GM12878 (cell line): ENCODE measurements around the gene TPH2. TPM values are rescaled to one million over a fixed set of nuclear protein-coding genes. Genes with fewer than 3 reads are reported as not detected.

Experiments used
- ATAC-seq: fragments of 200-7000 bp; cut with Tn5 transposase; 3 replicates; pipeline ENCODE4 v1.9.1; 2020; ENCODE audit warnings: mild to moderate bottlenecking, moderate library complexity
- BruUV-seq: library from RNA; stranded (reverse); fragments of 400-500 nt; replicated peaks from 2 replicates; lab custom pipeline; 2021; lab: Mats Ljungman, UMichigan
- CTCF ChIA-PET: fragments of 300-600 bp; sonication (Branson Sonifier 250); formaldehyde crosslinking; extraction: SDS; loops from one replicate; lab custom pipeline; 2021; ENCODE audit warnings: inconsistent platforms; lab: Yijun Ruan, JAX
- POLR2A ChIA-PET: fragments of 350-600 bp; formaldehyde crosslinking; extraction: SDS; loops from one replicate; lab custom pipeline; 2021; ENCODE audit warnings: inconsistent platforms; lab: Charles Lee
- RAD21 ChIA-PET: fragments of 300-600 bp; sonication (Branson Sonifier 250); formaldehyde crosslinking; loops from one replicate; lab custom pipeline; 2023; ENCODE audit warnings: antibody characterized with exemption; ENCODE audit not compliant: unreplicated experiment; lab: Charles Lee
- SMC1A ChIA-PET: fragments of 300-600 bp; sonication (Branson Sonifier 250); formaldehyde crosslinking; loops from one replicate; lab custom pipeline; 2023; ENCODE audit not compliant: unreplicated experiment, uncharacterized antibody; lab: Charles Lee
- DNase-seq: peaks from one replicate; pipeline ENCODE4 v3.0.0-alpha.2; 2011; ENCODE audit warnings: low read depth, low spot score
- FAIRE-seq: peaks from 3 replicates; lab custom pipeline; 2011; peaks lifted over from hg19 to GRCh38; lab: Jason Lieb, UNC
- H2AFZ ChIP-seq: 2 replicates; pipeline ENCODE4 v1.6.0; 2011; ENCODE audit warnings: low read depth, low read length, control low read depth; ENCODE audit not compliant: control insufficient read depth
- H3K27ac ChIP-seq: 2 replicates; pipeline ENCODE4 v1.5.1; 2011; ENCODE audit warnings: control low read depth; ENCODE audit not compliant: control insufficient read depth, insufficient read depth
- H3K27me3 ChIP-seq, 2 experiments: replicated peaks in 1 of 2; 2 replicates each; pipeline versions ENCODE4 v1.6.0 to v1.6.1; 2011; ENCODE audit warnings: low read length in 1 of 2; ENCODE audit not compliant: control insufficient read depth in 2 of 2, insufficient read depth in 2 of 2
- H3K36me3 ChIP-seq, 2 experiments: 2 replicates each; pipeline ENCODE4 v1.5.1; 2011; ENCODE audit warnings: low read length in 1 of 2; ENCODE audit not compliant: control insufficient read depth in 2 of 2, insufficient read depth in 2 of 2
- H3K4me1 ChIP-seq: 2 replicates; pipeline ENCODE4 v1.6.1; 2011; ENCODE audit warnings: mild to moderate bottlenecking, low read length, moderate library complexity, mixed read lengths; ENCODE audit not compliant: control insufficient read depth, insufficient read depth
- H3K4me2 ChIP-seq: 2 replicates; pipeline ENCODE4 v1.6.0; 2011; ENCODE audit warnings: control low read depth; ENCODE audit not compliant: control insufficient read depth, insufficient read depth
- H3K4me3 ChIP-seq: fragments of 200-600 bp; sonication (generic); 2 replicates; pipeline ENCODE4 v1.5.1; 2016
- H3K79me2 ChIP-seq: 2 replicates; pipeline ENCODE4 v1.6.0; 2011; ENCODE audit warnings: low read length; ENCODE audit not compliant: control insufficient read depth, insufficient read depth
- H3K9ac ChIP-seq: 2 replicates; pipeline ENCODE4 v1.8.0; 2011; ENCODE audit warnings: low read length, control low read depth, mixed read lengths; ENCODE audit not compliant: control insufficient read depth, insufficient read depth
- H3K9me3 ChIP-seq: replicated peaks from 3 replicates; pipeline ENCODE4 v1.5.1; 2011; ENCODE audit warnings: mild to moderate bottlenecking, low read length; ENCODE audit not compliant: control insufficient read depth, insufficient read depth
- H4K20me1 ChIP-seq: 2 replicates; pipeline ENCODE4 v1.6.0; 2011; ENCODE audit not compliant: control insufficient read depth, insufficient read depth
- JUNB ChIP-seq: IDR thresholded peaks from 2 replicates; pipeline ENCODE4 v1.6.1; 2016; ENCODE audit warnings: antibody characterized with exemption, mild to moderate bottlenecking
- NFYA ChIP-seq: IDR thresholded peaks from 2 replicates; pipeline ENCODE4 v1.6.1; 2011; ENCODE audit warnings: low read depth, mild to moderate bottlenecking, low read length, improper control_type of control experiment, borderline replicate concordance
- PAX8 ChIP-seq: fragments of 450-650 bp; IDR thresholded peaks from 2 replicates; pipeline ENCODE4 v1.6.1; 2017; ENCODE audit warnings: mild to moderate bottlenecking, moderate library complexity
- POLR2A ChIP-seq: IDR thresholded peaks from 2 replicates; pipeline ENCODE4 v1.6.1; 2011; ENCODE audit warnings: low read depth, mild to moderate bottlenecking, low read length
- SMARCA5 ChIP-seq: fragments of 450-650 bp; IDR thresholded peaks from 2 replicates; pipeline ENCODE4 v1.6.1; 2017; ENCODE audit warnings: mild to moderate bottlenecking
- ZNF24 ChIP-seq: fragments of 450-650 bp; IDR thresholded peaks from 2 replicates; pipeline ENCODE4 v1.6.1; 2017; ENCODE audit warnings: antibody characterized with exemption, mild to moderate bottlenecking
- ZNF622 ChIP-seq: fragments of 450-650 bp; IDR thresholded peaks from 2 replicates; pipeline ENCODE4 v1.6.1; 2017; ENCODE audit warnings: mild to moderate bottlenecking, inconsistent platforms
- WGBS: methylation state at CpG from one replicate; pipeline ENCODE4 v1.1.6; 2016; ENCODE audit warnings: low lambda C conversion rate; ENCODE audit not compliant: insufficient replicate concordance, insufficient coverage; ENCODE audit errors: missing lambda C conversion rate; 5-methylcytosine and 5-hydroxymethylcytosine counted together
- in situ Hi-C: fragments of 300-500 bp; cut with MboI; formaldehyde crosslinking; loops from 9 replicates; pipeline ENCODE4 v1.14.3; 2018; ENCODE audit warnings: mixed read lengths
- intact Hi-C: fragments of 100-400 bp; cut with micrococcal nuclease; formaldehyde crosslinking; loops from one replicate; pipeline ENCODE4 v1.14.2; 2022; ENCODE audit not compliant: unreplicated experiment
- polyA plus RNA-seq, 11 experiments: library from polyadenylated mRNA; depleted of rRNA in 4 of 11; unstranded in 6 of 11; stranded (reverse) in 5 of 11; fragments of >200 nt; fragmentation: Nextera tagmentation in 4 of 11; fragmentation: Illumina TruSeq in 1 of 11; extraction: Ambion mirVana in 4 of 11; extraction: Trizol in 1 of 11; gene quantifications; 1 replicate in 1 of 11; 2 replicates in 10 of 11; pipeline versions ENCODE4 v1.2.1 to v1.2.3, GENCODE V29; 2011 to 2016; ENCODE audit warnings: inconsistent platforms in 2 of 11, missing spikeins in 2 of 11, low read depth in 1 of 11
- total RNA-seq, 4 experiments: library from RNA; depleted of rRNA in 3 of 4; stranded (reverse); fragments of >200 nt in 3 of 4; fragmentation: Illumina TruSeq in 1 of 4; extraction: Trizol in 1 of 4; gene quantifications; 2 replicates each; pipeline versions ENCODE4 v1.2.1 to v1.2.3, GENCODE V29; 2013 to 2021
- TF ChIP-seq, protein P1 (sequence below): IDR thresholded peaks from 2 replicates; pipeline ENCODE4 v1.6.1; 2012; ENCODE audit warnings: low read length, inconsistent platforms
- TF ChIP-seq, protein P2 (sequence below): fragments of 450-650 bp; IDR thresholded peaks from 2 replicates; pipeline ENCODE4 v1.6.1; 2018; ENCODE audit warnings: mild to moderate bottlenecking, low read depth, moderate library complexity; ENCODE audit not compliant: partially characterized antibody
- TF ChIP-seq, protein P3 (sequence below): fragments of 450-650 bp; IDR thresholded peaks from 2 replicates; pipeline ENCODE4 v1.6.1; 2016; ENCODE audit warnings: mild to moderate bottlenecking, moderate library complexity, borderline replicate concordance

TPH2 gene
- total and polyA plus RNA-seq, 10 of the 15 experiments (the other 5 are each of a cell fraction or from before 2014, with no cell fraction given): not detected

DNA sequence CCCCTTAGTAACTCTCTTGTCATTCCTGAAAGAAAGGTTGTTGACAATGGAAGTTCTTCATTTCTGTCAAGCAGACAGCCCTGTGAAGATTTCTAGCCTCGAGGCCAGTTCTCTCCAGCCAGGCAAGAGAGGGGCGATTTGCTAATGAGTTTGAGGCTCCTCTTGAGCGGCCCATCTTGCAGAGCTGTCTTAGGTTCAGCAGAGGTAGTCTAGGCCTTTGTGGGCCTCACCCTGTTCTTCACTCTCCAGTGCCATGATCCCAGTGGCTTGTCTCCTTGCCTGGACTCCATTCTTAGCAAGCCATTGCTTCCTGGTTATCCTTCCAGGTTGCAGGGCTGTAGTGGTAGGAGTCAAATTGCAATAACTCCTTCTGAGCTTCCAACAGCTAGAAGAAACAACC is 9.7 kb downstream of the TPH2 start:
- no peak overlapping the region for H3K4me2 ChIP-seq
- BruUV-seq: no TSS peak
- no peaks in the 10 kb centered on the region for H3K9me3 ChIP-seq
- ChIA-PET POLR2A (no interaction called here), CTCF (no interaction called here), SMC1A (no interaction called here), RAD21 (no interaction called here)
- ATAC-seq: no peak
- H3K27me3 ChIP-seq: no peaks in the 10 kb centered on the region; a peak in 1 of 4 replicates
- no peak overlapping the region for H3K4me3 ChIP-seq
- DNase-seq: no peak
- in situ Hi-C loops (no loop called here), intact Hi-C loops (no loop called here)
- H3K36me3 ChIP-seq: no peaks in the 10 kb centered on the region
- no peak overlapping the region for H3K27ac ChIP-seq
- TF ChIP-seq JUNB (no peak), ZNF24 (no peak), PAX8 (no peak), ZNF622 (no peak), SMARCA5 (no peak), NFYA (no peak), POLR2A (no peak)
- TF ChIP-seq, protein P1, sequence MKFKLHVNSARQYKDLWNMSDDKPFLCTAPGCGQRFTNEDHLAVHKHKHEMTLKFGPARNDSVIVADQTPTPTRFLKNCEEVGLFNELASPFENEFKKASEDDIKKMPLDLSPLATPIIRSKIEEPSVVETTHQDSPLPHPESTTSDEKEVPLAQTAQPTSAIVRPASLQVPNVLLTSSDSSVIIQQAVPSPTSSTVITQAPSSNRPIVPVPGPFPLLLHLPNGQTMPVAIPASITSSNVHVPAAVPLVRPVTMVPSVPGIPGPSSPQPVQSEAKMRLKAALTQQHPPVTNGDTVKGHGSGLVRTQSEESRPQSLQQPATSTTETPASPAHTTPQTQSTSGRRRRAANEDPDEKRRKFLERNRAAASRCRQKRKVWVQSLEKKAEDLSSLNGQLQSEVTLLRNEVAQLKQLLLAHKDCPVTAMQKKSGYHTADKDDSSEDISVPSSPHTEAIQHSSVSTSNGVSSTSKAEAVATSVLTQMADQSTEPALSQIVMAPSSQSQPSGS: no peak
- TF ChIP-seq, protein P2, sequence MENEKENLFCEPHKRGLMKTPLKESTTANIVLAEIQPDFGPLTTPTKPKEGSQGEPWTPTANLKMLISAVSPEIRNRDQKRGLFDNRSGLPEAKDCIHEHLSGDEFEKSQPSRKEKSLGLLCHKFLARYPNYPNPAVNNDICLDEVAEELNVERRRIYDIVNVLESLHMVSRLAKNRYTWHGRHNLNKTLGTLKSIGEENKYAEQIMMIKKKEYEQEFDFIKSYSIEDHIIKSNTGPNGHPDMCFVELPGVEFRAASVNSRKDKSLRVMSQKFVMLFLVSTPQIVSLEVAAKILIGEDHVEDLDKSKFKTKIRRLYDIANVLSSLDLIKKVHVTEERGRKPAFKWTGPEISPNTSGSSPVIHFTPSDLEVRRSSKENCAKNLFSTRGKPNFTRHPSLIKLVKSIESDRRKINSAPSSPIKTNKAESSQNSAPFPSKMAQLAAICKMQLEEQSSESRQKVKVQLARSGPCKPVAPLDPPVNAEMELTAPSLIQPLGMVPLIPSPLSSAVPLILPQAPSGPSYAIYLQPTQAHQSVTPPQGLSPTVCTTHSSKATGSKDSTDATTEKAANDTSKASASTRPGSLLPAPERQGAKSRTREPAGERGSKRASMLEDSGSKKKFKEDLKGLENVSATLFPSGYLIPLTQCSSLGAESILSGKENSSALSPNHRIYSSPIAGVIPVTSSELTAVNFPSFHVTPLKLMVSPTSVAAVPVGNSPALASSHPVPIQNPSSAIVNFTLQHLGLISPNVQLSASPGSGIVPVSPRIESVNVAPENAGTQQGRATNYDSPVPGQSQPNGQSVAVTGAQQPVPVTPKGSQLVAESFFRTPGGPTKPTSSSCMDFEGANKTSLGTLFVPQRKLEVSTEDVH: no peak
- TF ChIP-seq, protein P3, sequence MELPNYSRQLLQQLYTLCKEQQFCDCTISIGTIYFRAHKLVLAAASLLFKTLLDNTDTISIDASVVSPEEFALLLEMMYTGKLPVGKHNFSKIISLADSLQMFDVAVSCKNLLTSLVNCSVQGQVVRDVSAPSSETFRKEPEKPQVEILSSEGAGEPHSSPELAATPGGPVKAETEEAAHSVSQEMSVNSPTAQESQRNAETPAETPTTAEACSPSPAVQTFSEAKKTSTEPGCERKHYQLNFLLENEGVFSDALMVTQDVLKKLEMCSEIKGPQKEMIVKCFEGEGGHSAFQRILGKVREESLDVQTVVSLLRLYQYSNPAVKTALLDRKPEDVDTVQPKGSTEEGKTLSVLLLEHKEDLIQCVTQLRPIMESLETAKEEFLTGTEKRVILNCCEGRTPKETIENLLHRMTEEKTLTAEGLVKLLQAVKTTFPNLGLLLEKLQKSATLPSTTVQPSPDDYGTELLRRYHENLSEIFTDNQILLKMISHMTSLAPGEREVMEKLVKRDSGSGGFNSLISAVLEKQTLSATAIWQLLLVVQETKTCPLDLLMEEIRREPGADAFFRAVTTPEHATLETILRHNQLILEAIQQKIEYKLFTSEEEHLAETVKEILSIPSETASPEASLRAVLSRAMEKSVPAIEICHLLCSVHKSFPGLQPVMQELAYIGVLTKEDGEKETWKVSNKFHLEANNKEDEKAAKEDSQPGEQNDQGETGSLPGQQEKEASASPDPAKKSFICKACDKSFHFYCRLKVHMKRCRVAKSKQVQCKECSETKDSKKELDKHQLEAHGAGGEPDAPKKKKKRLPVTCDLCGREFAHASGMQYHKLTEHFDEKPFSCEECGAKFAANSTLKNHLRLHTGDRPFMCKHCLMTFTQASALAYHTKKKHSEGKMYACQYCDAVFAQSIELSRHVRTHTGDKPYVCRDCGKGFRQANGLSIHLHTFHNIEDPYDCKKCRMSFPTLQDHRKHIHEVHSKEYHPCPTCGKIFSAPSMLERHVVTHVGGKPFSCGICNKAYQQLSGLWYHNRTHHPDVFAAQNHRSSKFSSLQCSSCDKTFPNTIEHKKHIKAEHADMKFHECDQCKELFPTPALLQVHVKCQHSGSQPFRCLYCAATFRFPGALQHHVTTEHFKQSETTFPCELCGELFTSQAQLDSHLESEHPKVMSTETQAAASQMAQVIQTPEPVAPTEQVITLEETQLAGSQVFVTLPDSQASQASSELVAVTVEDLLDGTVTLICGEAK: no peak
- no peaks in the 10 kb centered on the region for H4K20me1 ChIP-seq
- no peaks in the 10 kb centered on the region for H3K79me2 ChIP-seq
- no peak for FAIRE-seq
- H3K4me1 ChIP-seq: no peaks in the 10 kb centered on the region
- WGBS: 35% methylated on average over 3 of the region's 3 CpGs
- no peak overlapping the region for H2AFZ ChIP-seq
- H3K9ac ChIP-seq: no peak overlapping the region
